Measurements from ENCODE around the gene RBMS1. TPM values are rescaled to one million over a fixed set of nuclear protein-coding genes. Genes with fewer than 3 reads are reported as not detected.

RBMS1 gene
- total RNA-seq, 2 experiments from 2014 or later: 35.8 to 38.6 TPM

DNA sequence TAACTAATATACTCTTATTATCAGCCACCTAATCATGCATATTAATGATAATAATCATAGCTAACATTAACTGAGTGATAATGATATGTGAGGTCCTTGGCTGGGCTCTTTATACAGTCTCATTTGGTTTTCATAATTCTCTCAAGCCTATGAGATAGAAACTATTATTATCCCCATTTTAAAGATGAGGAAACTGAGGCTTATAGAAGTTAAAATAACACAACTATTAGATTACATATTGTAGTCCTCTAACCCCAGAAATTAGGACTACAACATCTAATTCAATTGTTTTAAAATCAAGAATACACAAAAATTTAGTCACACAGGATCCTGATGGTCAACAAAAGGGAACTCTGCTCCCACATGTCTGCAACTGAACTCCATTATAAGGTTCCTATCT is 209.9 kb downstream of the RBMS1 start:
- Mint-ChIP-seq H3K27me3 (no peaks in the 10 kb centered on the region), H3K27ac (no peak overlapping the region), H3K4me1 (ENCODE audit: low read depth) (peaks cover 31% of the 10 kb centered on the region), H3K9me3 (no peaks in the 10 kb centered on the region), H3K4me3 (no peak overlapping the region), H3K36me3 (ENCODE audit: low read depth) (peaks cover 26% of the 10 kb centered on the region)
- intact Hi-C loops (cut with micrococcal nuclease): no loop called here
- ChIA-PET POLR2A (no interaction called here), CTCF (no interaction called here)
- DNase-seq: no peak
- ATAC-seq: no peak
- TF ChIP-seq, protein P1, sequence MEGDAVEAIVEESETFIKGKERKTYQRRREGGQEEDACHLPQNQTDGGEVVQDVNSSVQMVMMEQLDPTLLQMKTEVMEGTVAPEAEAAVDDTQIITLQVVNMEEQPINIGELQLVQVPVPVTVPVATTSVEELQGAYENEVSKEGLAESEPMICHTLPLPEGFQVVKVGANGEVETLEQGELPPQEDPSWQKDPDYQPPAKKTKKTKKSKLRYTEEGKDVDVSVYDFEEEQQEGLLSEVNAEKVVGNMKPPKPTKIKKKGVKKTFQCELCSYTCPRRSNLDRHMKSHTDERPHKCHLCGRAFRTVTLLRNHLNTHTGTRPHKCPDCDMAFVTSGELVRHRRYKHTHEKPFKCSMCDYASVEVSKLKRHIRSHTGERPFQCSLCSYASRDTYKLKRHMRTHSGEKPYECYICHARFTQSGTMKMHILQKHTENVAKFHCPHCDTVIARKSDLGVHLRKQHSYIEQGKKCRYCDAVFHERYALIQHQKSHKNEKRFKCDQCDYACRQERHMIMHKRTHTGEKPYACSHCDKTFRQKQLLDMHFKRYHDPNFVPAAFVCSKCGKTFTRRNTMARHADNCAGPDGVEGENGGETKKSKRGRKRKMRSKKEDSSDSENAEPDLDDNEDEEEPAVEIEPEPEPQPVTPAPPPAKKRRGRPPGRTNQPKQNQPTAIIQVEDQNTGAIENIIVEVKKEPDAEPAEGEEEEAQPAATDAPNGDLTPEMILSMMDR (IDR thresholded peaks at IDR 0.05): no peak

DNA sequence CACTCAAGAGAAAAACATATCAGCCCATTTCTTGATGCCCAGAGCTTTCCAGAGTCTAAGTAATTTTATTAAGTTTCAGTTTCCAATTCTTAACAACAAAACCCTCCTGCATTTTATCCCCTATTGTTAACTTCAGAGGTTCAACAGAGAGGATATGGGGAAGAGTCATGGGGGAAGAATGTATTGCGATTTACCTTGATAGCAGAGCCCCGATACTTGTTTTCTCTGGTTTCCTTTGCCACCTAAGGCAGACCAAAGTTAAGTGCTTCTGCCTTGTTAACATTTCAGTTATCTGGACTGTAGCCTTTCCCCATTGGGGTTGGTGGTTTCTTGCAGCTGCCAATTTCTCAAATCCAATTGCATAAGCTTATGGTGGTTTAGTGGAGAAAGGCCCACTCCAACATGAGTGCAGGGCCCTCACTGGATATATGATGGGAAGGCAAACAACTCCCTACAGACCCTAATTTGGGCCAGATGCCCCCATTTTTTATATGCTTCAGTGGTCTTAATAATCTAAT is 211.5 kb downstream of the RBMS1 start:
- no peak for DNase-seq
- no peak overlapping the region for H3K4me3 Mint-ChIP-seq
- no peak overlapping the region for H3K27ac Mint-ChIP-seq
- peaks cover 34% of the 10 kb centered on the region for H3K36me3 Mint-ChIP-seq (ENCODE audit: low read depth)
- peaks cover 32% of the 10 kb centered on the region for H3K4me1 Mint-ChIP-seq (ENCODE audit: low read depth)
- TF ChIP-seq, protein P1 (IDR thresholded peaks at IDR 0.05): no peak
- POLR2A ChIA-PET: interaction anchor here (0.5 to 2.7 kb wide), 2 partner anchors 12 to 380 kb away, joined by 3 to 10 read pairs; no protein-coding TSS in a partner anchor
- H3K27me3 Mint-ChIP-seq: no peaks in the 10 kb centered on the region
- H3K9me3 Mint-ChIP-seq: no peaks in the 10 kb centered on the region
- no peak for ATAC-seq
- CTCF ChIA-PET: interaction anchor here (0.9 to 4.8 kb wide), 4 partner anchors 9 to 30 kb away, joined by 3 to 18 read pairs (median 6); no protein-coding TSS in a partner anchor
- intact Hi-C loops (cut with micrococcal nuclease): no loop called here

DNA sequence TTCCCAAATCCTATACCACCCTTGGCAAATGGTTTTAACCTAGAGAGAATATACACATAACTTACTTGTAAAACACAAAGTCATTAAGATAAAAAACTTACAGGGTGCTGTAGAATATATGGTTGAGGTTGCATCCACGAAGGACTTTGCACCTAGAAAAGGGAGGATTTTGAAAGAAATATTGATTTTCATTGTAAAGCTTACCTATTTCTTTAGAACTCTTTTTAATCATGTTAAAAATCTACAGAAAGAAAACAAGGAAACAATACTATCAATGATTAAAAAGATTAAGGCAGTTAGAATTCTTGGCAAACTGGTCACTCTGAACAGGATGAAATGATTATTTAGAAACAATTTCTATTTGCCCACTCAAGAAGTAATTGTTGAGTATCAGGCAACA is 212.4 kb downstream of the RBMS1 start:
- Mint-ChIP-seq H3K27ac (peak overlapping the region; percentile 45), H3K4me3 (no peak overlapping the region), H3K27me3 (no peaks in the 10 kb centered on the region), H3K4me1 (ENCODE audit: low read depth) (peaks cover 32% of the 10 kb centered on the region), H3K9me3 (no peaks in the 10 kb centered on the region), H3K36me3 (ENCODE audit: low read depth) (peaks cover 37% of the 10 kb centered on the region)
- DNase-seq (no peak), ATAC-seq (no peak)
- CTCF ChIA-PET: interaction anchor here (2.0 to 4.8 kb wide), 2 partner anchors 10 to 11 kb away, joined by 6 to 18 read pairs; no protein-coding TSS in a partner anchor
- intact Hi-C loops (cut with micrococcal nuclease): no loop called here
- POLR2A ChIA-PET: interaction anchor here (2.7 kb wide), 1 partner anchor 11 kb away, joined by 10 read pairs; no protein-coding TSS in a partner anchor
- TF ChIP-seq, protein P1 (IDR thresholded peaks at IDR 0.05): no peak

DNA sequence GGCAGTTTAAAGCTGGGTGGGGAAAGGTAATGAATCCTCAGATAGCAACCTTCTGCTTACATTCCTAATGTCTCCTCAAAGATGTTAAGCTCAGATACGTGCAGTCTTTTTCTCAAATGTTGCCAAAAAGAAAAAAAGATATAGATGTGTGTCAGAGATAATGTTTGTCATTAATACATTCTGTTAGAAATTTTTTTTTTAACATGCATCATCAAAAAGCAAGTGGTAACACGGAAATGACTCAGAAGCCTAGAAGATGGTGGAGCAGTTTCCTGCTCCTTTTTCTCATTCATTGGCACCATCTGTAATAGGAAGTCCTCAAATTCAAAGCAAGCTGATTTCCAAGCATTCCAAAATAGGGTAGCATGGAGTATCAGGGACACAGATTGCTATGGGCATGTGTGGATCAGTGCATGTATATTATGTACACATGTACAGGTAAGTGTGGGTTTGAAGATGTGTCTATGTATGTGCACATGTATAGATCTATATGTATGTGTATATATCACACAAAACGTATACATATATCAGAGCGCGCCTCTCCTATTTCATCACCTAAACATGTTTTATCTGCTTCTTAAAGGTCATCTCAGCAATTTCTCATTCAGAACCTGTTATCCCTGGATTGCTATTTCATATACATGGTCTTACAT is 213.7 kb downstream of the RBMS1 start:
- no peaks in the 10 kb centered on the region for H3K27me3 Mint-ChIP-seq
- H3K27ac Mint-ChIP-seq: peak overlapping the region; percentile 79
- H3K9me3 Mint-ChIP-seq: no peaks in the 10 kb centered on the region
- H3K4me1 Mint-ChIP-seq (ENCODE audit: low read depth): peaks cover 32% of the 10 kb centered on the region
- ATAC-seq (peak; percentile 72), DNase-seq (no peak)
- CTCF ChIA-PET: interaction anchor here (1.3 to 4.8 kb wide), 3 partner anchors 9 to 11 kb away, joined by 3 to 18 read pairs (median 4); no protein-coding TSS in a partner anchor
- intact Hi-C loops (cut with micrococcal nuclease): no loop called here
- TF ChIP-seq, protein P1 (IDR thresholded peaks at IDR 0.05): no peak
- peaks cover 36% of the 10 kb centered on the region for H3K36me3 Mint-ChIP-seq (ENCODE audit: low read depth)
- POLR2A ChIA-PET: interaction anchor here (0.6 to 1.0 kb wide), 3 partner anchors 10 to 206 kb away, joined by 3 to 4 read pairs (median 3); no protein-coding TSS in a partner anchor
- H3K4me3 Mint-ChIP-seq: no peak overlapping the region

DNA sequence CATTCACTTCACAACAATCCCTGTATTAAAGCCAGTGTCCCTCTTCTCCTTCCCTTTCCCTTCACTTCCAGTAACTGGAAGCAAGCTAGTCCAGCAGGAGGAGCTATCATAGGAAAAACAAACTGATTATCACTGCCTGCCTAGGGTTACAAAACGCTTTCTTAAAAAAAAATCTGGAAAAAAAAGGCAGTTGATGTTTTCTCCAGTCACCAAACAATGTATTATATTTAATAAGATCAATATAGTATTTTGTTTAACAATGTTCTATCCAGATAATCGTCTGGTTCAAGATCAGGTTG is 214.8 kb downstream of the RBMS1 start:
- Mint-ChIP-seq H3K27me3 (no peaks in the 10 kb centered on the region), H3K27ac (no peak overlapping the region), H3K36me3 (ENCODE audit: low read depth) (peaks cover 29% of the 10 kb centered on the region), H3K4me1 (ENCODE audit: low read depth) (peaks cover 28% of the 10 kb centered on the region), H3K9me3 (no peaks in the 10 kb centered on the region), H3K4me3 (no peak overlapping the region)
- intact Hi-C loops (cut with micrococcal nuclease): no loop called here
- DNase-seq (no peak), ATAC-seq (no peak)
- TF ChIP-seq, protein P1 (IDR thresholded peaks at IDR 0.05): no peak
- ChIA-PET POLR2A (interaction anchor here (0.6 kb wide), 1 partner anchor 84 kb away, joined by 3 read pairs; no protein-coding TSS in a partner anchor), CTCF (interaction anchor here (1.2 to 4.8 kb wide), 6 partner anchors 9 to 27 kb away, joined by 3 to 18 read pairs (median 4); no protein-coding TSS in a partner anchor)

Data from activated CD8-positive, alpha-beta T cell treated with anti-CD3 and anti-CD28 coated beads for 36 hours (primary cell).